GM23338 (cell line): ENCODE measurements around the gene PDE7B. TPM values are rescaled to one million over a fixed set of nuclear protein-coding genes. Genes with fewer than 3 reads are reported as not detected.

Source experiments
- ATAC-seq: fragments of 200-7000 bp; cut with Tn5 transposase; 3 replicates; pipeline ENCODE4 v1.9.1; 2020
- DNase-seq: peaks from one replicate; pipeline ENCODE4 v3.0.0-alpha.2; 2015; ENCODE audit warnings: low spot score
- H2AFZ ChIP-seq: fragments of 200-600 bp; sonication (generic); 2 replicates; pipeline ENCODE4 v1.8.0; 2016; ENCODE audit warnings: antibody characterized with exemption, mild to moderate bottlenecking, moderate library complexity
- H3F3A ChIP-seq: fragments of 200-600 bp; sonication (generic); replicated peaks from 2 replicates; pipeline ENCODE4 v1.8.0; 2017; ENCODE audit warnings: antibody characterized with exemption, mixed run types, low read depth
- H3K27ac ChIP-seq: fragments of 200-600 bp; sonication (generic); 2 replicates; pipeline ENCODE4 v1.6.1; 2016; ENCODE audit warnings: low read depth
- H3K27me3 ChIP-seq: fragments of 200-600 bp; sonication (generic); 2 replicates; pipeline ENCODE4 v1.8.0; 2016; ENCODE audit warnings: mild to moderate bottlenecking, mixed run types, moderate library complexity; ENCODE audit not compliant: insufficient read depth
- H3K36me3 ChIP-seq: fragments of 200-600 bp; sonication (generic); 2 replicates; pipeline ENCODE4 v1.8.0; 2016; ENCODE audit warnings: mild to moderate bottlenecking; ENCODE audit not compliant: insufficient read depth
- H3K4me1 ChIP-seq: fragments of 200-600 bp; sonication (generic); 2 replicates; pipeline ENCODE4 v1.8.0; 2016; ENCODE audit warnings: mild to moderate bottlenecking, moderate library complexity; ENCODE audit not compliant: insufficient read depth
- H3K4me2 ChIP-seq: fragments of 200-600 bp; sonication (generic); 2 replicates; pipeline ENCODE4 v1.7.1; 2017; ENCODE audit warnings: mixed run types
- H3K4me3 ChIP-seq: fragments of 200-600 bp; sonication (generic); 2 replicates; pipeline ENCODE4 v1.6.1; 2016; ENCODE audit warnings: mixed run types
- H3K79me2 ChIP-seq: fragments of 200-600 bp; sonication (generic); replicated peaks from 2 replicates; pipeline ENCODE4 v1.8.0; 2017; ENCODE audit warnings: mild to moderate bottlenecking; ENCODE audit not compliant: insufficient read depth
- H3K9me2 ChIP-seq: fragments of 200-600 bp; sonication (generic); 2 replicates; pipeline ENCODE4 v1.8.0; 2017; ENCODE audit not compliant: insufficient read depth
- H4K20me1 ChIP-seq: fragments of 200-600 bp; sonication (generic); replicated peaks from 2 replicates; pipeline ENCODE4 v1.8.0; 2017; ENCODE audit warnings: mild to moderate bottlenecking; ENCODE audit not compliant: insufficient read depth
- H3K27ac Mint-ChIP-seq: 2 replicates; pipeline ENCODE4 v1.8.0; 2020; ENCODE audit warnings: inconsistent platforms, mild to moderate bottlenecking, moderate library complexity, mixed read lengths
- H3K27me3 Mint-ChIP-seq: 3 replicates; pipeline ENCODE4 v1.8.0; 2022; ENCODE audit warnings: low read depth, mild to moderate bottlenecking, moderate library complexity, mixed read lengths, inconsistent platforms; ENCODE audit not compliant: insufficient read depth, poor library complexity
- H3K36me3 Mint-ChIP-seq: 3 replicates; pipeline ENCODE4 v1.8.0; 2021; ENCODE audit warnings: low read depth, mild to moderate bottlenecking, inconsistent platforms, moderate library complexity, mixed read lengths
- H3K4me1 Mint-ChIP-seq: 3 replicates; pipeline ENCODE4 v1.8.0; 2020; ENCODE audit warnings: mild to moderate bottlenecking, inconsistent platforms, mixed read lengths
- H3K4me3 Mint-ChIP-seq: 3 replicates; pipeline ENCODE4 v1.8.0; 2021; ENCODE audit warnings: moderate library complexity, mild to moderate bottlenecking, inconsistent platforms, mixed read lengths
- H3K9me3 Mint-ChIP-seq: 3 replicates; pipeline ENCODE4 v1.8.0; 2020; ENCODE audit warnings: moderate library complexity, mild to moderate bottlenecking, inconsistent platforms, mixed read lengths
- CREB1 ChIP-seq: fragments of 250-450 bp; sonication (Bioruptor Pico); IDR thresholded peaks from 2 replicates; pipeline ENCODE4 v1.5.0; 2020; ENCODE audit warnings: low read depth, mild to moderate bottlenecking, moderate library complexity
- CTCF ChIP-seq, 2 experiments: fragments of 200-600 bp in 1 of 2; sonication (generic) in 1 of 2; conservative IDR thresholded peaks; 2 replicates each; pipeline versions ENCODE4 v1.5.1 to v1.6.1; 2016 to 2017; ENCODE audit warnings: antibody characterized with exemption in 2 of 2, low read depth in 2 of 2, mild to moderate bottlenecking in 2 of 2, moderate library complexity in 1 of 2
- ETS1 ChIP-seq: IDR thresholded peaks from 2 replicates; pipeline ENCODE4 v1.6.1; 2016; ENCODE audit warnings: antibody characterized with exemption
- EZH2 ChIP-seq: fragments of 200-600 bp; sonication (generic); IDR thresholded peaks from one replicate; pipeline ENCODE4 v1.8.0; 2017; ENCODE audit warnings: antibody characterized with exemption, mild to moderate bottlenecking, low read depth; ENCODE audit not compliant: unreplicated experiment
- EZH2phosphoT487 ChIP-seq: fragments of 200-600 bp; sonication (generic); IDR thresholded peaks from one replicate; pipeline ENCODE4 v1.8.1; 2018; ENCODE audit warnings: antibody characterized with exemption; ENCODE audit not compliant: unreplicated experiment
- JUNB ChIP-seq: IDR thresholded peaks from one replicate; pipeline ENCODE4 v1.6.1; 2016; ENCODE audit warnings: antibody characterized with exemption; ENCODE audit not compliant: unreplicated experiment
- NANOG ChIP-seq: IDR thresholded peaks from 2 replicates; pipeline ENCODE4 v1.6.1; 2016; ENCODE audit warnings: antibody characterized with exemption, borderline replicate concordance
- POLR2AphosphoS5 ChIP-seq: IDR thresholded peaks from 2 replicates; pipeline ENCODE4 v1.6.1; 2016; ENCODE audit warnings: antibody characterized with exemption, low read depth
- REST ChIP-seq: IDR thresholded peaks from one replicate; pipeline ENCODE4 v1.6.1; 2018; ENCODE audit warnings: antibody characterized with exemption; ENCODE audit not compliant: unreplicated experiment
- STAT1 ChIP-seq: IDR thresholded peaks from one replicate; pipeline ENCODE4 v1.6.1; 2016; ENCODE audit warnings: antibody characterized with exemption; ENCODE audit not compliant: unreplicated experiment
- ZNF114 ChIP-seq: fragments of 250-450 bp; sonication (Bioruptor Pico); IDR thresholded peaks from 2 replicates; pipeline ENCODE4 v1.5.0; 2020; ENCODE audit warnings: mild to moderate bottlenecking, moderate library complexity
- ZNF331 ChIP-seq: fragments of 250-450 bp; sonication (Bioruptor Pico); IDR thresholded peaks from 2 replicates; pipeline ENCODE4 v1.5.0; 2020; ENCODE audit warnings: low read depth, mild to moderate bottlenecking, moderate library complexity
- polyA plus RNA-seq: library from polyadenylated mRNA; unstranded; fragments of >200 nt; fragmentation: Nextera tagmentation; extraction: Ambion mirVana; gene quantifications from 2 replicates; pipeline ENCODE4 v1.2.1, GENCODE V29; 2016
- total RNA-seq: library from RNA; depleted of rRNA; stranded (reverse); fragments of >200 nt; shearing (Covaris generic); gene quantifications from 2 replicates; pipeline ENCODE4 v1.2.3, GENCODE V29; 2014

PDE7B gene
- total and polyA plus RNA-seq, 2 experiments from 2014 or later, result 0.07 TPM; not detected in 1

GRCh38 chr6:135869857-135870256 is 18.4 kb downstream of the PDE7B start:
- Histone ChIP-seq H3K27me3 (no peaks in the 10 kb centered on the region), H3K9me2 (no peaks in the 10 kb centered on the region), H3K36me3 (no peaks in the 10 kb centered on the region), H3K4me3 (no peak overlapping the region), H4K20me1 (no peaks in the 10 kb centered on the region), H3K4me1 (no peaks in the 10 kb centered on the region), H2AFZ (no peak overlapping the region), H3F3A (no peaks in the 10 kb centered on the region), H3K27ac (no peak overlapping the region), H3K79me2 (no peaks in the 10 kb centered on the region), H3K4me2 (no peak overlapping the region)
- H3K27ac Mint-ChIP-seq, result no peak overlapping the region
- no peaks in the 10 kb centered on the region for H3K4me1 Mint-ChIP-seq
- no peak overlapping the region for H3K4me3 Mint-ChIP-seq
- no peaks in the 10 kb centered on the region for H3K27me3 Mint-ChIP-seq
- no peak for TF ChIP-seq CTCF (conservative IDR thresholded peaks at IDR 0.05; ENCODE audit: low read depth in 2 of 2)
- TF ChIP-seq EZH2phosphoT487, result no peak
- TF ChIP-seq ETS1, result no peak
- no peak for TF ChIP-seq REST
- no peak for TF ChIP-seq EZH2
- TF ChIP-seq ZNF331, result no peak
- no peak for TF ChIP-seq ZNF114 (CRISPR knock-in tag)
- peaks cover 2% of the 10 kb centered on the region; the same call in 2 of the 3 replicates for H3K9me3 Mint-ChIP-seq
- no peak for DNase-seq
- ATAC-seq, result no peak
- no peaks in the 10 kb centered on the region for H3K36me3 Mint-ChIP-seq

- Histone ChIP-seq H3K4me2 (no peak overlapping the region), H3K27me3 (no peaks in the 10 kb centered on the region)
- TF ChIP-seq ZNF114 (CRISPR knock-in tag) (no peak), EZH2 (no peak), EZH2phosphoT487 (no peak), ZNF331 (no peak), POLR2AphosphoS5 (no peak), ETS1 (no peak), CREB1 (CRISPR knock-in tag) (no peak), JUNB (no peak), REST (no peak), STAT1 (no peak), NANOG (no peak)
Measured at GRCh38 chr6:135870722-135871121, 19.2 kb downstream of the PDE7B start.

More at GRCh38 chr6:135870722-135871121, 19.2 kb downstream of the PDE7B start:
- Histone ChIP-seq H3K36me3 (no peaks in the 10 kb centered on the region), H2AFZ (peak overlapping the region; percentile 28; the same call in 1 of the 2 replicates), H3F3A (no peaks in the 10 kb centered on the region), H3K9me2 (no peaks in the 10 kb centered on the region), H3K27ac (no peak overlapping the region), H3K79me2 (no peaks in the 10 kb centered on the region), H3K4me1 (no peaks in the 10 kb centered on the region), H4K20me1 (no peaks in the 10 kb centered on the region), H3K4me3 (no peak overlapping the region)
- DNase-seq (no peak), ATAC-seq (no peak)
- H3K27me3 Mint-ChIP-seq, result no peaks in the 10 kb centered on the region
- H3K36me3 Mint-ChIP-seq, result no peaks in the 10 kb centered on the region
- no peaks in the 10 kb centered on the region; the same call in 2 of the 3 replicates for H3K4me1 Mint-ChIP-seq
- no peaks in the 10 kb centered on the region for H3K9me3 Mint-ChIP-seq
- no peak overlapping the region for H3K4me3 Mint-ChIP-seq
- no peak overlapping the region for H3K27ac Mint-ChIP-seq
